ENCODE data around the gene ST7.
"Not testable (repeated sequence)": the region's sequence is repeated elsewhere in the genome, so short reads cannot be mapped to it uniquely, and the experiment has no call there.

Gene ST7

GRCh38 chr7:116929914-116930913 is 23.1 kb upstream of the ST7 start:
- no peak overlapping the region for H3K4me3 ChIP-seq (ENCODE audit: low read depth in 1 of 5, low read length in 5 of 5)
- no peak overlapping the region for H3K9ac ChIP-seq (ENCODE audit: low read length in 5 of 5)

GRCh38 chr7:116932566-116932965 is 20.7 kb upstream of the ST7 start:
- no peak overlapping the region for H3K27ac ChIP-seq (ENCODE audit: low read depth, low read length)
- H3K9ac ChIP-seq (ENCODE audit: low read length in 5 of 5): no peak overlapping the region
- peaks cover 0 to 5% (median 0%) of the 10 kb centered on the region in 5 donors for H3K27me3 ChIP-seq (ENCODE audit: control insufficient read depth in 5 of 5, insufficient read depth in 4 of 5, low read length in 5 of 5)
- H3K4me3 ChIP-seq (ENCODE audit: low read depth in 1 of 5, low read length in 5 of 5): no peak overlapping the region
- H3K36me3 ChIP-seq (ENCODE audit: control insufficient read depth in 5 of 5, insufficient read depth in 5 of 5, low read length in 5 of 5): no peaks in the 10 kb centered on the region
- H3K4me1 ChIP-seq (ENCODE audit: control insufficient read depth in 5 of 5, insufficient read depth in 5 of 5, low read length in 5 of 5): peaks cover 0 to 3% (median 0%) of the 10 kb centered on the region in 5 donors
- no peaks in the 10 kb centered on the region for H3K9me3 ChIP-seq (ENCODE audit: control insufficient read depth in 5 of 5, low read length in 5 of 5)

More at GRCh38 chr7:116929914-116930913, 23.1 kb upstream of the ST7 start:
- Histone ChIP-seq H3K36me3 (ENCODE audit: control insufficient read depth in 5 of 5, insufficient read depth in 5 of 5, low read length in 5 of 5) (no peaks in the 10 kb centered on the region), H3K4me1 (ENCODE audit: control insufficient read depth in 5 of 5, insufficient read depth in 5 of 5, low read length in 5 of 5) (peaks cover 0 to 3% (median 0%) of the 10 kb centered on the region in 5 donors), H3K27ac (ENCODE audit: low read depth, low read length) (no peak overlapping the region), H3K27me3 (ENCODE audit: control insufficient read depth in 5 of 5, insufficient read depth in 4 of 5, low read length in 5 of 5) (peaks cover 0 to 5% (median 0%) of the 10 kb centered on the region in 5 donors), H3K9me3 (ENCODE audit: control insufficient read depth in 5 of 5, low read length in 5 of 5) (no peaks in the 10 kb centered on the region)

GRCh38 chr7:116933465-116933864 is 19.8 kb upstream of the ST7 start:
- Histone ChIP-seq H3K27ac (ENCODE audit: low read depth, low read length) (no peak overlapping the region), H3K4me3 (ENCODE audit: low read depth in 1 of 5, low read length in 5 of 5) (no peak overlapping the region), H3K4me1 (ENCODE audit: control insufficient read depth in 5 of 5, insufficient read depth in 5 of 5, low read length in 5 of 5) (peaks cover 0 to 3% (median 0%) of the 10 kb centered on the region in 5 donors), H3K9me3 (ENCODE audit: control insufficient read depth in 5 of 5, low read length in 5 of 5) (no peaks in the 10 kb centered on the region), H3K9ac (ENCODE audit: low read length in 5 of 5) (no peak overlapping the region), H3K27me3 (ENCODE audit: control insufficient read depth in 5 of 5, insufficient read depth in 4 of 5, low read length in 5 of 5) (peaks cover 0 to 5% (median 0%) of the 10 kb centered on the region in 5 donors), H3K36me3 (ENCODE audit: control insufficient read depth in 5 of 5, insufficient read depth in 5 of 5, low read length in 5 of 5) (no peaks in the 10 kb centered on the region)

- Histone ChIP-seq H3K27me3 (ENCODE audit: control insufficient read depth in 5 of 5, insufficient read depth in 4 of 5, low read length in 5 of 5) (peaks cover 0 to 2% (median 0%) of the 10 kb centered on the region in 5 donors), H3K4me3 (ENCODE audit: low read depth in 1 of 5, low read length in 5 of 5) (no peak overlapping the region)
Observed at GRCh38 chr7:116934580-116934979, 18.7 kb upstream of the ST7 start.

GRCh38 chr7:116936844-116937243 is 16.5 kb upstream of the ST7 start:
- H3K9me3 ChIP-seq (ENCODE audit: control insufficient read depth in 5 of 5, low read length in 5 of 5); H3K9ac ChIP-seq (ENCODE audit: low read length in 5 of 5); H3K27me3 ChIP-seq (ENCODE audit: control insufficient read depth in 5 of 5, insufficient read depth in 4 of 5, low read length in 5 of 5); H3K36me3 ChIP-seq (ENCODE audit: control insufficient read depth in 5 of 5, insufficient read depth in 5 of 5, low read length in 5 of 5); H3K4me3 ChIP-seq (ENCODE audit: low read depth in 1 of 5, low read length in 5 of 5); H3K27ac ChIP-seq (ENCODE audit: low read depth, low read length); H3K4me1 ChIP-seq (ENCODE audit: control insufficient read depth in 5 of 5, insufficient read depth in 5 of 5, low read length in 5 of 5): not testable (repeated sequence)

More at GRCh38 chr7:116934580-116934979, 18.7 kb upstream of the ST7 start:
- Histone ChIP-seq H3K9me3 (ENCODE audit: control insufficient read depth in 5 of 5, low read length in 5 of 5) (no peaks in the 10 kb centered on the region), H3K36me3 (ENCODE audit: control insufficient read depth in 5 of 5, insufficient read depth in 5 of 5, low read length in 5 of 5) (no peaks in the 10 kb centered on the region), H3K27ac (ENCODE audit: low read depth, low read length) (no peak overlapping the region), H3K4me1 (ENCODE audit: control insufficient read depth in 5 of 5, insufficient read depth in 5 of 5, low read length in 5 of 5) (peaks cover 0 to 3% (median 0%) of the 10 kb centered on the region in 5 donors), H3K9ac (ENCODE audit: low read length in 5 of 5) (no peak overlapping the region)

- H3K9me3 ChIP-seq (ENCODE audit: control insufficient read depth in 5 of 5, low read length in 5 of 5): no peaks in the 10 kb centered on the region
- no peak overlapping the region for H3K27ac ChIP-seq (ENCODE audit: low read depth, low read length)
- no peaks in the 10 kb centered on the region for H3K4me1 ChIP-seq (ENCODE audit: control insufficient read depth in 5 of 5, insufficient read depth in 5 of 5, low read length in 5 of 5)
- H3K9ac ChIP-seq (ENCODE audit: low read length in 5 of 5): no peak overlapping the region
- no peaks in the 10 kb centered on the region for H3K36me3 ChIP-seq (ENCODE audit: control insufficient read depth in 5 of 5, insufficient read depth in 5 of 5, low read length in 5 of 5)
- no peak overlapping the region for H3K4me3 ChIP-seq (ENCODE audit: low read depth in 1 of 5, low read length in 5 of 5)
- peaks cover 0 to 2% (median 0%) of the 10 kb centered on the region in 5 donors for H3K27me3 ChIP-seq (ENCODE audit: control insufficient read depth in 5 of 5, insufficient read depth in 4 of 5, low read length in 5 of 5)
Observed at GRCh38 chr7:116938678-116939077, 14.6 kb upstream of the ST7 start.

- Histone ChIP-seq H3K9ac (ENCODE audit: low read length in 5 of 5) (no peak overlapping the region), H3K4me1 (ENCODE audit: control insufficient read depth in 5 of 5, insufficient read depth in 5 of 5, low read length in 5 of 5) (no peaks in the 10 kb centered on the region), H3K27ac (ENCODE audit: low read depth, low read length) (no peak overlapping the region), H3K9me3 (ENCODE audit: control insufficient read depth in 5 of 5, low read length in 5 of 5) (no peaks in the 10 kb centered on the region), H3K4me3 (ENCODE audit: low read depth in 1 of 5, low read length in 5 of 5) (no peak overlapping the region), H3K27me3 (ENCODE audit: control insufficient read depth in 5 of 5, insufficient read depth in 4 of 5, low read length in 5 of 5) (no peaks in the 10 kb centered on the region), H3K36me3 (ENCODE audit: control insufficient read depth in 5 of 5, insufficient read depth in 5 of 5, low read length in 5 of 5) (no peaks in the 10 kb centered on the region)
Observed at GRCh38 chr7:116940689-116941370, 12.5 kb upstream of the ST7 start.

GRCh38 chr7:116942504-116942903 is 10.8 kb upstream of the ST7 start:
- no peak overlapping the region for H3K4me3 ChIP-seq (ENCODE audit: low read depth in 1 of 5, low read length in 5 of 5)
- H3K27ac ChIP-seq (ENCODE audit: low read depth, low read length): no peak overlapping the region
- H3K9ac ChIP-seq (ENCODE audit: low read length in 5 of 5): no peak overlapping the region
- no peaks in the 10 kb centered on the region for H3K4me1 ChIP-seq (ENCODE audit: control insufficient read depth in 5 of 5, insufficient read depth in 5 of 5, low read length in 5 of 5)
- no peaks in the 10 kb centered on the region for H3K36me3 ChIP-seq (ENCODE audit: control insufficient read depth in 5 of 5, insufficient read depth in 5 of 5, low read length in 5 of 5)
- H3K9me3 ChIP-seq (ENCODE audit: control insufficient read depth in 5 of 5, low read length in 5 of 5): no peaks in the 10 kb centered on the region
- H3K27me3 ChIP-seq (ENCODE audit: control insufficient read depth in 5 of 5, insufficient read depth in 4 of 5, low read length in 5 of 5): no peaks in the 10 kb centered on the region

GRCh38 chr7:116948934-116949333 is 4.4 kb upstream of the ST7 start:
- Histone ChIP-seq H3K27ac (ENCODE audit: low read depth, low read length) (no peak overlapping the region), H3K27me3 (ENCODE audit: control insufficient read depth in 5 of 5, insufficient read depth in 4 of 5, low read length in 5 of 5) (no peaks in the 10 kb centered on the region), H3K9ac (ENCODE audit: low read length in 5 of 5) (no peak overlapping the region), H3K9me3 (ENCODE audit: control insufficient read depth in 5 of 5, low read length in 5 of 5) (no peaks in the 10 kb centered on the region), H3K36me3 (ENCODE audit: control insufficient read depth in 5 of 5, insufficient read depth in 5 of 5, low read length in 5 of 5) (no peaks in the 10 kb centered on the region), H3K4me3 (ENCODE audit: low read depth in 1 of 5, low read length in 5 of 5) (no peak overlapping the region), H3K4me1 (ENCODE audit: control insufficient read depth in 5 of 5, insufficient read depth in 5 of 5, low read length in 5 of 5) (peaks cover 0 to 7% (median 6%) of the 10 kb centered on the region in 5 donors)

All from subcutaneous abdominal adipose tissue (tissue), 5 donors.